DOHH2 (cell line): ENCODE measurements around the gene RNF2.

ENCODE experiments used
- H3F3A ChIP-seq: fragments of 200-600 bp; sonication (generic), shearing (Covaris generic); 2 replicates; pipeline ENCODE4 v1.6.0; 2016; ENCODE audit warnings: antibody characterized with exemption, mild to moderate bottlenecking; ENCODE audit not compliant: control insufficient read depth, insufficient read depth
- H3K27ac ChIP-seq: fragments of 200-600 bp; sonication (generic); 2 replicates; pipeline ENCODE4 v1.5.1; 2014; ENCODE audit warnings: low read depth, mild to moderate bottlenecking, low read length, moderate library complexity
- H3K27me3 ChIP-seq: fragments of 200-600 bp; sonication (generic); 2 replicates; pipeline ENCODE4 v1.6.1; 2014; ENCODE audit warnings: mild to moderate bottlenecking, low read length, mixed read lengths; ENCODE audit not compliant: control insufficient read depth
- H3K36me3 ChIP-seq: fragments of 200-600 bp; sonication (generic); 2 replicates; pipeline ENCODE4 v1.6.1; 2014; ENCODE audit warnings: mild to moderate bottlenecking, low read length, moderate library complexity, mixed read lengths; ENCODE audit not compliant: control insufficient read depth
- H3K4me1 ChIP-seq: fragments of 200-600 bp; sonication (generic); 2 replicates; pipeline ENCODE4 v1.6.1; 2014; ENCODE audit warnings: mild to moderate bottlenecking, low read length, mixed read lengths; ENCODE audit not compliant: control insufficient read depth
- H3K4me2 ChIP-seq: fragments of 200-600 bp; sonication (generic); 2 replicates; pipeline ENCODE4 v1.6.0; 2014; ENCODE audit warnings: mild to moderate bottlenecking, low read length, moderate library complexity
- H3K4me3 ChIP-seq: fragments of 200-600 bp; sonication (generic); 2 replicates; pipeline ENCODE4 v1.5.1; 2014; ENCODE audit warnings: mild to moderate bottlenecking, low read length, mixed read lengths
- H3K79me2 ChIP-seq: fragments of 200-600 bp; sonication (generic); 2 replicates; pipeline ENCODE4 v1.6.1; 2014; ENCODE audit warnings: mild to moderate bottlenecking, low read length, mixed read lengths; ENCODE audit not compliant: control insufficient read depth
- H3K9me2 ChIP-seq: fragments of 200-600 bp; sonication (generic); replicated peaks from 2 replicates; pipeline ENCODE4 v1.6.1; 2014; ENCODE audit warnings: mild to moderate bottlenecking, low read length, mixed read lengths; ENCODE audit not compliant: control insufficient read depth
- H3K9me3 ChIP-seq: fragments of 200-600 bp; sonication (generic); 2 replicates; pipeline ENCODE4 v1.6.1; 2014; ENCODE audit warnings: antibody characterized with exemption, low read length, mixed read lengths; ENCODE audit not compliant: control insufficient read depth, insufficient read depth
- H4K20me1 ChIP-seq: fragments of 200-600 bp; sonication (generic); 2 replicates; pipeline ENCODE4 v1.6.0; 2014; ENCODE audit warnings: low read depth, mild to moderate bottlenecking, antibody characterized with exemption, low read length, moderate library complexity; ENCODE audit not compliant: control insufficient read depth, insufficient read depth
- EZH2phosphoT487 ChIP-seq: fragments of 200-600 bp; sonication (generic); IDR thresholded peaks from 2 replicates; pipeline ENCODE4 v1.6.1; 2017; ENCODE audit warnings: borderline replicate concordance, mild to moderate bottlenecking, antibody characterized with exemption, low read length, moderate library complexity, mixed read lengths
- TF ChIP-seq, protein P1 (sequence below): fragments of 200-600 bp; sonication (generic); IDR thresholded peaks from one replicate; pipeline ENCODE4 v1.5.1; 2014; ENCODE audit warnings: antibody characterized with exemption, mild to moderate bottlenecking, low read depth, low read length; ENCODE audit not compliant: poor library complexity, severe bottlenecking

RNF2 gene

DNA sequence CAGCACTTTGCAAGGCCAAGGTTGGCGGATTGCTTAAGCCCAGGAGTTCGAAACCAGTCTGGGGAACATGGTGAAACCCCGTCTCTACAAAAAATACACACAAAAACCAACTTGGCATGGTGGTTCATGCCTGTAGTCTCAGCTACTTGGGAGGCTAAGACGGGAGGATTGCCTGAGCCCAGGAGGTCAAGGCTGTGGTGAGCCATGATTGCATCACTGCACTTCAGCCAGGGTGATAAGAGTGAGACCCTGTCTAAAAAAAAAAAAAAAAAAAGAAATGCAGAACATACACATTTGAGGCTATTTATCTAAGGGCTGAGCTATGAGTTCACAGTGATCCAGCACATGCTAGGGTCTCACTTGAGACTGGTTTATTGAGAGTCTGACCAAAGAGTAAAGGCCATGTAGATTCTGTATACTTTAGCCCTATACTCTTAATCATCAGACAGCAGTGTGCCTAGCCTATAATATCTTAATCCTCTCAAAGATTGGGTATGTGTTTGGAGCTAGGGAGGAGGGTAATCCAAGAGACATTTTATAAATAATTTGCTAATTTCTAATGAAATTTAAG lies 23.9 kb downstream of the RNF2 start:
- H3K27me3 ChIP-seq = no peaks in the 10 kb centered on the region
- no peak overlapping the region for H3K4me2 ChIP-seq
- no peaks in the 10 kb centered on the region for H4K20me1 ChIP-seq
- H3K9me2 ChIP-seq = no peaks in the 10 kb centered on the region
- TF ChIP-seq EZH2phosphoT487 = no peak
- TF ChIP-seq, protein P1, sequence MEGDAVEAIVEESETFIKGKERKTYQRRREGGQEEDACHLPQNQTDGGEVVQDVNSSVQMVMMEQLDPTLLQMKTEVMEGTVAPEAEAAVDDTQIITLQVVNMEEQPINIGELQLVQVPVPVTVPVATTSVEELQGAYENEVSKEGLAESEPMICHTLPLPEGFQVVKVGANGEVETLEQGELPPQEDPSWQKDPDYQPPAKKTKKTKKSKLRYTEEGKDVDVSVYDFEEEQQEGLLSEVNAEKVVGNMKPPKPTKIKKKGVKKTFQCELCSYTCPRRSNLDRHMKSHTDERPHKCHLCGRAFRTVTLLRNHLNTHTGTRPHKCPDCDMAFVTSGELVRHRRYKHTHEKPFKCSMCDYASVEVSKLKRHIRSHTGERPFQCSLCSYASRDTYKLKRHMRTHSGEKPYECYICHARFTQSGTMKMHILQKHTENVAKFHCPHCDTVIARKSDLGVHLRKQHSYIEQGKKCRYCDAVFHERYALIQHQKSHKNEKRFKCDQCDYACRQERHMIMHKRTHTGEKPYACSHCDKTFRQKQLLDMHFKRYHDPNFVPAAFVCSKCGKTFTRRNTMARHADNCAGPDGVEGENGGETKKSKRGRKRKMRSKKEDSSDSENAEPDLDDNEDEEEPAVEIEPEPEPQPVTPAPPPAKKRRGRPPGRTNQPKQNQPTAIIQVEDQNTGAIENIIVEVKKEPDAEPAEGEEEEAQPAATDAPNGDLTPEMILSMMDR = no peak
- H3K27ac ChIP-seq = no peak overlapping the region
- no peaks in the 10 kb centered on the region for H3F3A ChIP-seq
- H3K4me1 ChIP-seq = no peaks in the 10 kb centered on the region
- 0 out of 2 replicates have a peak, but pooled peaks cover 2% of the 10 kb centered on the region for H3K36me3 ChIP-seq
- no peak overlapping the region for H3K4me3 ChIP-seq
- peaks cover 86% of the 10 kb centered on the region for H3K79me2 ChIP-seq
- H3K9me3 ChIP-seq = 0 out of 2 replicates have a peak, but pooled peaks cover under 1% of the 10 kb centered on the region

DNA sequence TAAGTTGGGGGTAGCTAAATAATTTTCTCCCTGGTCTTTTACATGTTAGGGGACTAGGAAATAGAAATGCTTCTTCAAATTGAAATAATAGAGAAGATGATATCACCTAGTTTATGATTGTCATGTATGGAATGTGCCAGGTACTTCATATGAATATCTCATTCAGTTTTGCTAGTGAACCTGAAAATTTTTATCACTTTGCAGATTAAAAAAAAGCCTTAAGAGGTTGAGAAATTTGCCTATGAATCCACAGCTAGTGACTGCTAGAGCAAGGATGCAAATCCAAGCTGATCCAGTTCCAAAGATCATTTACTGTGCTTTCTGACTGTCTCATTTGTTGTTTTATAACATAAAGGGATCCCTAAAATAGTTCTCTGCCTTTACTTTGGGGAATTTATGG lies 24.7 kb downstream of the RNF2 start:
- H3K79me2 ChIP-seq = peaks cover 86% of the 10 kb centered on the region
- H3K4me3 ChIP-seq = no peak overlapping the region
- no peaks in the 10 kb centered on the region for H3K9me3 ChIP-seq
- no peak overlapping the region for H3K27ac ChIP-seq
- no peaks in the 10 kb centered on the region for H4K20me1 ChIP-seq
- H3K4me2 ChIP-seq = no peak overlapping the region
- no peaks in the 10 kb centered on the region for H3F3A ChIP-seq
- no peaks in the 10 kb centered on the region for H3K36me3 ChIP-seq
- TF ChIP-seq, protein P1 = no peak
- no peak for TF ChIP-seq EZH2phosphoT487
- no peaks in the 10 kb centered on the region for H3K27me3 ChIP-seq
- H3K9me2 ChIP-seq = no peaks in the 10 kb centered on the region
- H3K4me1 ChIP-seq = no peaks in the 10 kb centered on the region

DNA sequence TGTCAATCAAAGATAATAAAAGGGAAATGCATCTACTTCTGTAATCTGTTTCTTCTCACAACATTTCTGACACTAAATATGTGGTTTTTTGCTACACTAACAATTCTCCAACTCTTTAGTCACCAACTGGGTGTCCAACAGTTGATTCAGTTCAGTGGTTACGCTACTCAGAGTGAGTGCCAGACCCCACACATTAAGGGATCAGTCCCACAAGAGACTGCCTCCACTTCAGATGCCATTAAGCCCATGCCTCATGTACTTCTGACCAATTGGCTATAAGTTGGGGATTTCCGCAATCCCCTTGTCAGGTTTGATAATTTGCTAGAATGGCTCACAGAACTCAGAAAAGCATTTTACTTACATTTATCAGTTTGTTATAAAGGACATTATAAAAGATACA lies 28.4 kb downstream of the RNF2 start:
- no peaks in the 10 kb centered on the region for H3K9me2 ChIP-seq
- no peak for TF ChIP-seq EZH2phosphoT487
- TF ChIP-seq, protein P1 = no peak
- no peaks in the 10 kb centered on the region for H3K4me1 ChIP-seq
- H3K9me3 ChIP-seq = no peaks in the 10 kb centered on the region
- H3K27me3 ChIP-seq = no peaks in the 10 kb centered on the region
- H3K79me2 ChIP-seq = peaks cover 89% of the 10 kb centered on the region
- H3K27ac ChIP-seq = no peak overlapping the region
- no peaks in the 10 kb centered on the region for H3K36me3 ChIP-seq
- H4K20me1 ChIP-seq = no peaks in the 10 kb centered on the region
- H3K4me3 ChIP-seq = no peak overlapping the region
- no peak overlapping the region for H3K4me2 ChIP-seq
- no peaks in the 10 kb centered on the region for H3F3A ChIP-seq
